Activated CD8-positive, alpha-beta memory T cell treated with anti-CD3 and anti-CD28 coated beads, Interleukin-2, amount 50 U/mL, for 4 hours (primary cell): ENCODE data around the gene SLC2A13.

Experiments
- DNase-seq: peaks from one replicate; pipeline ENCODE4 v3.0.0-alpha.2; 2020

SLC2A13 gene

DNA sequence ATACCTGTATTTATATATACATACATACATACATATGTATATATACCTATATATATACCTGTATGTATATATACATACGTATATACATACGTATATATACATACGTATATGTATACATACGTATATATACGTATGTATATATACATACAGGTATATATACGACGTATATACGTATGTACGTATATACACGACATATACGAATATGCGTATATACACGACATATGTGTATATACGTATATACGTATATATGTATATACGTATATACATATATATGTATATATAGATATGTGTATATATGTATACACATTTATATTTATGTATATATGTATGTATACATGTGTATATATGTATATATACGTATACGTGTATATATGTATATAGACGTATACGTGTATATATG is 393.5 kb downstream of the SLC2A13 start:
- DNase-seq: no peak
